GM23338 (cell line): ENCODE data around the gene LATS2. TPM values are rescaled to one million over a fixed set of nuclear protein-coding genes. Genes with fewer than 3 reads are reported as not detected.

Experiments
- ATAC-seq: fragments of 200-7000 bp; cut with Tn5 transposase; 3 replicates; pipeline ENCODE4 v1.9.1; 2020
- DNase-seq: peaks from one replicate; pipeline ENCODE4 v3.0.0-alpha.2; 2015; ENCODE audit warnings: low spot score
- H2AFZ ChIP-seq: fragments of 200-600 bp; sonication (generic); 2 replicates; pipeline ENCODE4 v1.8.0; 2016; ENCODE audit warnings: antibody characterized with exemption, mild to moderate bottlenecking, moderate library complexity
- H3F3A ChIP-seq: fragments of 200-600 bp; sonication (generic); replicated peaks from 2 replicates; pipeline ENCODE4 v1.8.0; 2017; ENCODE audit warnings: antibody characterized with exemption, mixed run types, low read depth
- H3K27ac ChIP-seq: fragments of 200-600 bp; sonication (generic); 2 replicates; pipeline ENCODE4 v1.6.1; 2016; ENCODE audit warnings: low read depth
- H3K27me3 ChIP-seq: fragments of 200-600 bp; sonication (generic); 2 replicates; pipeline ENCODE4 v1.8.0; 2016; ENCODE audit warnings: mild to moderate bottlenecking, mixed run types, moderate library complexity; ENCODE audit not compliant: insufficient read depth
- H3K36me3 ChIP-seq: fragments of 200-600 bp; sonication (generic); 2 replicates; pipeline ENCODE4 v1.8.0; 2016; ENCODE audit warnings: mild to moderate bottlenecking; ENCODE audit not compliant: insufficient read depth
- H3K4me1 ChIP-seq: fragments of 200-600 bp; sonication (generic); 2 replicates; pipeline ENCODE4 v1.8.0; 2016; ENCODE audit warnings: mild to moderate bottlenecking, moderate library complexity; ENCODE audit not compliant: insufficient read depth
- H3K4me2 ChIP-seq: fragments of 200-600 bp; sonication (generic); 2 replicates; pipeline ENCODE4 v1.7.1; 2017; ENCODE audit warnings: mixed run types
- H3K4me3 ChIP-seq: fragments of 200-600 bp; sonication (generic); 2 replicates; pipeline ENCODE4 v1.6.1; 2016; ENCODE audit warnings: mixed run types
- H3K79me2 ChIP-seq: fragments of 200-600 bp; sonication (generic); replicated peaks from 2 replicates; pipeline ENCODE4 v1.8.0; 2017; ENCODE audit warnings: mild to moderate bottlenecking; ENCODE audit not compliant: insufficient read depth
- H3K9me2 ChIP-seq: fragments of 200-600 bp; sonication (generic); 2 replicates; pipeline ENCODE4 v1.8.0; 2017; ENCODE audit not compliant: insufficient read depth
- H4K20me1 ChIP-seq: fragments of 200-600 bp; sonication (generic); replicated peaks from 2 replicates; pipeline ENCODE4 v1.8.0; 2017; ENCODE audit warnings: mild to moderate bottlenecking; ENCODE audit not compliant: insufficient read depth
- H3K27ac Mint-ChIP-seq: 2 replicates; pipeline ENCODE4 v1.8.0; 2020; ENCODE audit warnings: inconsistent platforms, mild to moderate bottlenecking, moderate library complexity, mixed read lengths
- H3K27me3 Mint-ChIP-seq: 3 replicates; pipeline ENCODE4 v1.8.0; 2022; ENCODE audit warnings: low read depth, mild to moderate bottlenecking, moderate library complexity, mixed read lengths, inconsistent platforms; ENCODE audit not compliant: insufficient read depth, poor library complexity
- H3K36me3 Mint-ChIP-seq: 3 replicates; pipeline ENCODE4 v1.8.0; 2021; ENCODE audit warnings: low read depth, mild to moderate bottlenecking, inconsistent platforms, moderate library complexity, mixed read lengths
- H3K4me1 Mint-ChIP-seq: 3 replicates; pipeline ENCODE4 v1.8.0; 2020; ENCODE audit warnings: mild to moderate bottlenecking, inconsistent platforms, mixed read lengths
- H3K4me3 Mint-ChIP-seq: 3 replicates; pipeline ENCODE4 v1.8.0; 2021; ENCODE audit warnings: moderate library complexity, mild to moderate bottlenecking, inconsistent platforms, mixed read lengths
- H3K9me3 Mint-ChIP-seq: 3 replicates; pipeline ENCODE4 v1.8.0; 2020; ENCODE audit warnings: moderate library complexity, mild to moderate bottlenecking, inconsistent platforms, mixed read lengths
- CREB1 ChIP-seq: fragments of 250-450 bp; sonication (Bioruptor Pico); IDR thresholded peaks from 2 replicates; pipeline ENCODE4 v1.5.0; 2020; ENCODE audit warnings: low read depth, mild to moderate bottlenecking, moderate library complexity
- EZH2 ChIP-seq: fragments of 200-600 bp; sonication (generic); IDR thresholded peaks from one replicate; pipeline ENCODE4 v1.8.0; 2017; ENCODE audit warnings: antibody characterized with exemption, mild to moderate bottlenecking, low read depth; ENCODE audit not compliant: unreplicated experiment
- EZH2phosphoT487 ChIP-seq: fragments of 200-600 bp; sonication (generic); IDR thresholded peaks from one replicate; pipeline ENCODE4 v1.8.1; 2018; ENCODE audit warnings: antibody characterized with exemption; ENCODE audit not compliant: unreplicated experiment
- NANOG ChIP-seq: IDR thresholded peaks from 2 replicates; pipeline ENCODE4 v1.6.1; 2016; ENCODE audit warnings: antibody characterized with exemption, borderline replicate concordance
- POLR2AphosphoS5 ChIP-seq: IDR thresholded peaks from 2 replicates; pipeline ENCODE4 v1.6.1; 2016; ENCODE audit warnings: antibody characterized with exemption, low read depth
- STAT1 ChIP-seq: IDR thresholded peaks from one replicate; pipeline ENCODE4 v1.6.1; 2016; ENCODE audit warnings: antibody characterized with exemption; ENCODE audit not compliant: unreplicated experiment
- ZNF114 ChIP-seq: fragments of 250-450 bp; sonication (Bioruptor Pico); IDR thresholded peaks from 2 replicates; pipeline ENCODE4 v1.5.0; 2020; ENCODE audit warnings: mild to moderate bottlenecking, moderate library complexity
- ZNF331 ChIP-seq: fragments of 250-450 bp; sonication (Bioruptor Pico); IDR thresholded peaks from 2 replicates; pipeline ENCODE4 v1.5.0; 2020; ENCODE audit warnings: low read depth, mild to moderate bottlenecking, moderate library complexity
- polyA plus RNA-seq: library from polyadenylated mRNA; unstranded; fragments of >200 nt; fragmentation: Nextera tagmentation; extraction: Ambion mirVana; gene quantifications from 2 replicates; pipeline ENCODE4 v1.2.1, GENCODE V29; 2016
- total RNA-seq: library from RNA; depleted of rRNA; stranded (reverse); fragments of >200 nt; shearing (Covaris generic); gene quantifications from 2 replicates; pipeline ENCODE4 v1.2.3, GENCODE V29; 2014
- TF ChIP-seq, protein P1 (sequence below): IDR thresholded peaks from 2 replicates; pipeline ENCODE4 v1.6.1; 2016; ENCODE audit warnings: antibody characterized with exemption
- TF ChIP-seq, protein P2 (sequence below): fragments of 250-450 bp; sonication (Bioruptor Pico); IDR thresholded peaks from 2 replicates; pipeline ENCODE4 v1.5.0; 2020; ENCODE audit warnings: mild to moderate bottlenecking, moderate library complexity
- TF ChIP-seq, protein P3 (sequence below), 2 experiments: fragments of 200-600 bp in 1 of 2; sonication (generic) in 1 of 2; conservative IDR thresholded peaks; 2 replicates each; pipeline versions ENCODE4 v1.5.1 to v1.6.1; 2016 to 2017; ENCODE audit warnings: antibody characterized with exemption in 2 of 2, low read depth in 2 of 2, mild to moderate bottlenecking in 2 of 2, moderate library complexity in 1 of 2

The LATS2 gene
- total and polyA plus RNA-seq, 2 experiments from 2014 or later: 10.5 to 25.4 TPM

DNA sequence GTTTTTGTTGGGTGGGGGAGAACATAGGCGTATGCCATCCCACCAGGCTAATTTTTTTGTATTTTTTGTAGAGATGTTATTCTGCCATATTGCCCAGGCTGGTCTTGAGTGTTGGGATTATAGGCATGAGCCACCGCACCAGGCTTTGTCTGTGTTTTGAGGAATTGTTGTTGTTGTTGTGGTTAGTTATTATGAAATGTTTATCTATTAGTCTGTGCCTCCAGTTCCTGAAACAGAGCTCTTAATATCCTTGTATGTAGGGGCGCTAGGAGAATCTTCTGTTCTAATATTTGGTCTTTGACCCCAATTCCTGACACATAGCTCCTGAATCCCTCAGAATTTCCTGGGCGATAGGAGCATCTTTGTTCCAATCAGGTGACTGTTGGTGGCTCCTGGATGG, 5.6 kb upstream of the LATS2 start:
- no peaks in the 10 kb centered on the region; the same call in 2 of the 3 replicates for H3K9me3 Mint-ChIP-seq
- peaks cover 5% of the 10 kb centered on the region; the same call in 1 of the 2 replicates for H3K4me1 ChIP-seq
- DNase-seq: no peak
- TF ChIP-seq NANOG: no peak
- TF ChIP-seq POLR2AphosphoS5: no peak
- H3K9me2 ChIP-seq: no peaks in the 10 kb centered on the region
- H3K4me3 Mint-ChIP-seq: no peak overlapping the region
- no peaks in the 10 kb centered on the region for H3K27me3 ChIP-seq
- no peaks in the 10 kb centered on the region for H3K36me3 ChIP-seq
- no peak overlapping the region for H3K4me3 ChIP-seq
- H3K4me2 ChIP-seq: no peak overlapping the region
- no peaks in the 10 kb centered on the region for H3K79me2 ChIP-seq
- H3K4me1 Mint-ChIP-seq: peaks cover 10% of the 10 kb centered on the region; the same call in 2 of the 3 replicates
- no peak for ATAC-seq
- H3F3A ChIP-seq: no peaks in the 10 kb centered on the region
- H3K27ac ChIP-seq: no peak overlapping the region
- no peaks in the 10 kb centered on the region for H4K20me1 ChIP-seq
- peaks cover 6% of the 10 kb centered on the region for H3K27me3 Mint-ChIP-seq
- H3K27ac Mint-ChIP-seq: no peak overlapping the region
- no peak overlapping the region for H2AFZ ChIP-seq
- H3K36me3 Mint-ChIP-seq: no peaks in the 10 kb centered on the region; the same call in 2 of the 3 replicates

DNA sequence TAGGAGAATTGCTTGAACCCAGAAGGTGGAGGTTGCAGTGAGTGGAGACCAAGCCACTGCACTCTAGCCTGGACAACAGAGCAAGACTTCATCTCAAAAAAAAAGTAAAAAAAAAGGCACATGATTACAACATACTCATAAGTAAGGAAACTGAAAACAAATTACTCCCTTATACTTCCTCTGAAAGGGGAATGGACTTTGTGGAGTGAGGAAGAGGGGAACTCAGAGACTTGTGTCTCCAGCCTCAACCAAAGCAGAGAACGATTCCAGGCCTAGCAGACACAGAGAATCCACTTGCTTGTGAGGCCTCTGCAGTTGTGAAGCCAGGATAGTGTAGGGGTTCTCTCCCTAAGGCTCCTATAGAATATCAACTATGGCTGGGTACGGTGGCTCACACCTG, 4.3 kb upstream of the LATS2 start:
- peaks cover 13% of the 10 kb centered on the region for H3K4me1 Mint-ChIP-seq
- peaks cover 6% of the 10 kb centered on the region for H3K27me3 Mint-ChIP-seq
- peaks cover 4% of the 10 kb centered on the region; the same call in 1 of the 2 replicates for H3F3A ChIP-seq
- no peaks in the 10 kb centered on the region; the same call in 2 of the 3 replicates for H3K9me3 Mint-ChIP-seq
- H3K36me3 Mint-ChIP-seq: peaks cover 3% of the 10 kb centered on the region; the same call in 1 of the 3 replicates
- H3K27ac ChIP-seq: no peak overlapping the region
- peaks cover 9% of the 10 kb centered on the region; the same call in 1 of the 2 replicates for H3K4me1 ChIP-seq
- no peaks in the 10 kb centered on the region for H4K20me1 ChIP-seq
- no peaks in the 10 kb centered on the region for H3K79me2 ChIP-seq
- ATAC-seq: no peak
- H3K36me3 ChIP-seq: no peaks in the 10 kb centered on the region
- no peak overlapping the region for H2AFZ ChIP-seq
- H3K27ac Mint-ChIP-seq: no peak overlapping the region
- no peaks in the 10 kb centered on the region for H3K27me3 ChIP-seq
- no peak overlapping the region for H3K4me3 Mint-ChIP-seq
- no peak overlapping the region for H3K4me2 ChIP-seq
- DNase-seq: no peak
- H3K4me3 ChIP-seq: no peak overlapping the region
- no peaks in the 10 kb centered on the region for H3K9me2 ChIP-seq
- TF ChIP-seq CREB1 (CRISPR knock-in tag): no peak
- no peak for TF ChIP-seq NANOG
- TF ChIP-seq, protein P1, sequence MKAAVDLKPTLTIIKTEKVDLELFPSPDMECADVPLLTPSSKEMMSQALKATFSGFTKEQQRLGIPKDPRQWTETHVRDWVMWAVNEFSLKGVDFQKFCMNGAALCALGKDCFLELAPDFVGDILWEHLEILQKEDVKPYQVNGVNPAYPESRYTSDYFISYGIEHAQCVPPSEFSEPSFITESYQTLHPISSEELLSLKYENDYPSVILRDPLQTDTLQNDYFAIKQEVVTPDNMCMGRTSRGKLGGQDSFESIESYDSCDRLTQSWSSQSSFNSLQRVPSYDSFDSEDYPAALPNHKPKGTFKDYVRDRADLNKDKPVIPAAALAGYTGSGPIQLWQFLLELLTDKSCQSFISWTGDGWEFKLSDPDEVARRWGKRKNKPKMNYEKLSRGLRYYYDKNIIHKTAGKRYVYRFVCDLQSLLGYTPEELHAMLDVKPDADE: no peak
- no peak for TF ChIP-seq ZNF114
- TF ChIP-seq, protein P2, sequence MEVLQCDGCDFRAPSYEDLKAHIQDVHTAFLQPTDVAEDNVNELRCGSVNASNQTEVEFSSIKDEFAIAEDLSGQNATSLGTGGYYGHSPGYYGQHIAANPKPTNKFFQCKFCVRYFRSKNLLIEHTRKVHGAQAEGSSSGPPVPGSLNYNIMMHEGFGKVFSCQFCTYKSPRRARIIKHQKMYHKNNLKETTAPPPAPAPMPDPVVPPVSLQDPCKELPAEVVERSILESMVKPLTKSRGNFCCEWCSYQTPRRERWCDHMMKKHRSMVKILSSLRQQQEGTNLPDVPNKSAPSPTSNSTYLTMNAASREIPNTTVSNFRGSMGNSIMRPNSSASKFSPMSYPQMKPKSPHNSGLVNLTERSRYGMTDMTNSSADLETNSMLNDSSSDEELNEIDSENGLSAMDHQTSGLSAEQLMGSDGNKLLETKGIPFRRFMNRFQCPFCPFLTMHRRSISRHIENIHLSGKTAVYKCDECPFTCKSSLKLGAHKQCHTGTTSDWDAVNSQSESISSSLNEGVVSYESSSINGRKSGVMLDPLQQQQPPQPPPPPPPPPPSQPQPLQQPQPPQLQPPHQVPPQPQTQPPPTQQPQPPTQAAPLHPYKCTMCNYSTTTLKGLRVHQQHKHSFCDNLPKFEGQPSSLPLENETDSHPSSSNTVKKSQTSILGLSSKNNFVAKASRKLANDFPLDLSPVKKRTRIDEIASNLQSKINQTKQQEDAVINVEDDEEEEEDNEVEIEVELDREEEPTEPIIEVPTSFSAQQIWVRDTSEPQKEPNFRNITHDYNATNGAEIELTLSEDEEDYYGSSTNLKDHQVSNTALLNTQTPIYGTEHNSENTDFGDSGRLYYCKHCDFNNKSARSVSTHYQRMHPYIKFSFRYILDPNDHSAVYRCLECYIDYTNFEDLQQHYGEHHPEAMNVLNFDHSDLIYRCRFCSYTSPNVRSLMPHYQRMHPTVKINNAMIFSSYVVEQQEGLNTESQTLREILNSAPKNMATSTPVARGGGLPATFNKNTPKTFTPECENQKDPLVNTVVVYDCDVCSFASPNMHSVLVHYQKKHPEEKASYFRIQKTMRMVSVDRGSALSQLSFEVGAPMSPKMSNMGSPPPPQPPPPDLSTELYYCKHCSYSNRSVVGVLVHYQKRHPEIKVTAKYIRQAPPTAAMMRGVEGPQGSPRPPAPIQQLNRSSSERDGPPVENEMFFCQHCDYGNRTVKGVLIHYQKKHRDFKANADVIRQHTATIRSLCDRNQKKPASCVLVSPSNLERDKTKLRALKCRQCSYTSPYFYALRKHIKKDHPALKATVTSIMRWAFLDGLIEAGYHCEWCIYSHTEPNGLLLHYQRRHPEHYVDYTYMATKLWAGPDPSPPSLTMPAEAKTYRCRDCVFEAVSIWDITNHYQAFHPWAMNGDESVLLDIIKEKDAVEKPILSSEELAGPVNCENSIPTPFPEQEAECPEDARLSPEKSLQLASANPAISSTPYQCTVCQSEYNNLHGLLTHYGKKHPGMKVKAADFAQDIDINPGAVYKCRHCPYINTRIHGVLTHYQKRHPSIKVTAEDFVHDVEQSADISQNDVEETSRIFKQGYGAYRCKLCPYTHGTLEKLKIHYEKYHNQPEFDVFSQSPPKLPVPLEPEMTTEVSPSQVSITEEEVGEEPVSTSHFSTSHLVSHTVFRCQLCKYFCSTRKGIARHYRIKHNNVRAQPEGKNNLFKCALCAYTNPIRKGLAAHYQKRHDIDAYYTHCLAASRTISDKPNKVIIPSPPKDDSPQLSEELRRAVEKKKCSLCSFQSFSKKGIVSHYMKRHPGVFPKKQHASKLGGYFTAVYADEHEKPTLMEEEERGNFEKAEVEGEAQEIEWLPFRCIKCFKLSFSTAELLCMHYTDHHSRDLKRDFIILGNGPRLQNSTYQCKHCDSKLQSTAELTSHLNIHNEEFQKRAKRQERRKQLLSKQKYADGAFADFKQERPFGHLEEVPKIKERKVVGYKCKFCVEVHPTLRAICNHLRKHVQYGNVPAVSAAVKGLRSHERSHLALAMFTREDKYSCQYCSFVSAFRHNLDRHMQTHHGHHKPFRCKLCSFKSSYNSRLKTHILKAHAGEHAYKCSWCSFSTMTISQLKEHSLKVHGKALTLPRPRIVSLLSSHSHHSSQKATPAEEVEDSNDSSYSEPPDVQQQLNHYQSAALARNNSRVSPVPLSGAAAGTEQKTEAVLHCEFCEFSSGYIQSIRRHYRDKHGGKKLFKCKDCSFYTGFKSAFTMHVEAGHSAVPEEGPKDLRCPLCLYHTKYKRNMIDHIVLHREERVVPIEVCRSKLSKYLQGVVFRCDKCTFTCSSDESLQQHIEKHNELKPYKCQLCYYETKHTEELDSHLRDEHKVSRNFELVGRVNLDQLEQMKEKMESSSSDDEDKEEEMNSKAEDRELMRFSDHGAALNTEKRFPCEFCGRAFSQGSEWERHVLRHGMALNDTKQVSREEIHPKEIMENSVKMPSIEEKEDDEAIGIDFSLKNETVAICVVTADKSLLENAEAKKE (CRISPR knock-in tag): no peak
- no peak for TF ChIP-seq ZNF331
- TF ChIP-seq STAT1: no peak
- no peak for TF ChIP-seq EZH2
- no peak for TF ChIP-seq EZH2phosphoT487
- TF ChIP-seq, protein P3, sequence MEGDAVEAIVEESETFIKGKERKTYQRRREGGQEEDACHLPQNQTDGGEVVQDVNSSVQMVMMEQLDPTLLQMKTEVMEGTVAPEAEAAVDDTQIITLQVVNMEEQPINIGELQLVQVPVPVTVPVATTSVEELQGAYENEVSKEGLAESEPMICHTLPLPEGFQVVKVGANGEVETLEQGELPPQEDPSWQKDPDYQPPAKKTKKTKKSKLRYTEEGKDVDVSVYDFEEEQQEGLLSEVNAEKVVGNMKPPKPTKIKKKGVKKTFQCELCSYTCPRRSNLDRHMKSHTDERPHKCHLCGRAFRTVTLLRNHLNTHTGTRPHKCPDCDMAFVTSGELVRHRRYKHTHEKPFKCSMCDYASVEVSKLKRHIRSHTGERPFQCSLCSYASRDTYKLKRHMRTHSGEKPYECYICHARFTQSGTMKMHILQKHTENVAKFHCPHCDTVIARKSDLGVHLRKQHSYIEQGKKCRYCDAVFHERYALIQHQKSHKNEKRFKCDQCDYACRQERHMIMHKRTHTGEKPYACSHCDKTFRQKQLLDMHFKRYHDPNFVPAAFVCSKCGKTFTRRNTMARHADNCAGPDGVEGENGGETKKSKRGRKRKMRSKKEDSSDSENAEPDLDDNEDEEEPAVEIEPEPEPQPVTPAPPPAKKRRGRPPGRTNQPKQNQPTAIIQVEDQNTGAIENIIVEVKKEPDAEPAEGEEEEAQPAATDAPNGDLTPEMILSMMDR (conservative IDR thresholded peaks at IDR 0.05; ENCODE audit: low read depth in 2 of 2): no peak
- TF ChIP-seq POLR2AphosphoS5: no peak
